DOHH2 (cell line): ENCODE measurements around the gene PCP4.

Experiments
- H3F3A ChIP-seq: fragments of 200-600 bp; sonication (generic), shearing (Covaris generic); 2 replicates; pipeline ENCODE4 v1.6.0; 2016; ENCODE audit warnings: antibody characterized with exemption, mild to moderate bottlenecking; ENCODE audit not compliant: control insufficient read depth, insufficient read depth
- H3K27ac ChIP-seq: fragments of 200-600 bp; sonication (generic); 2 replicates; pipeline ENCODE4 v1.5.1; 2014; ENCODE audit warnings: low read depth, mild to moderate bottlenecking, low read length, moderate library complexity
- H3K27me3 ChIP-seq: fragments of 200-600 bp; sonication (generic); 2 replicates; pipeline ENCODE4 v1.6.1; 2014; ENCODE audit warnings: mild to moderate bottlenecking, low read length, mixed read lengths; ENCODE audit not compliant: control insufficient read depth
- H3K36me3 ChIP-seq: fragments of 200-600 bp; sonication (generic); 2 replicates; pipeline ENCODE4 v1.6.1; 2014; ENCODE audit warnings: mild to moderate bottlenecking, low read length, moderate library complexity, mixed read lengths; ENCODE audit not compliant: control insufficient read depth
- H3K4me1 ChIP-seq: fragments of 200-600 bp; sonication (generic); 2 replicates; pipeline ENCODE4 v1.6.1; 2014; ENCODE audit warnings: mild to moderate bottlenecking, low read length, mixed read lengths; ENCODE audit not compliant: control insufficient read depth
- H3K4me2 ChIP-seq: fragments of 200-600 bp; sonication (generic); 2 replicates; pipeline ENCODE4 v1.6.0; 2014; ENCODE audit warnings: mild to moderate bottlenecking, low read length, moderate library complexity
- H3K4me3 ChIP-seq: fragments of 200-600 bp; sonication (generic); 2 replicates; pipeline ENCODE4 v1.5.1; 2014; ENCODE audit warnings: mild to moderate bottlenecking, low read length, mixed read lengths
- H3K79me2 ChIP-seq: fragments of 200-600 bp; sonication (generic); 2 replicates; pipeline ENCODE4 v1.6.1; 2014; ENCODE audit warnings: mild to moderate bottlenecking, low read length, mixed read lengths; ENCODE audit not compliant: control insufficient read depth
- H3K9me2 ChIP-seq: fragments of 200-600 bp; sonication (generic); replicated peaks from 2 replicates; pipeline ENCODE4 v1.6.1; 2014; ENCODE audit warnings: mild to moderate bottlenecking, low read length, mixed read lengths; ENCODE audit not compliant: control insufficient read depth
- H3K9me3 ChIP-seq: fragments of 200-600 bp; sonication (generic); 2 replicates; pipeline ENCODE4 v1.6.1; 2014; ENCODE audit warnings: antibody characterized with exemption, low read length, mixed read lengths; ENCODE audit not compliant: control insufficient read depth, insufficient read depth
- H4K20me1 ChIP-seq: fragments of 200-600 bp; sonication (generic); 2 replicates; pipeline ENCODE4 v1.6.0; 2014; ENCODE audit warnings: low read depth, mild to moderate bottlenecking, antibody characterized with exemption, low read length, moderate library complexity; ENCODE audit not compliant: control insufficient read depth, insufficient read depth
- EZH2phosphoT487 ChIP-seq: fragments of 200-600 bp; sonication (generic); IDR thresholded peaks from 2 replicates; pipeline ENCODE4 v1.6.1; 2017; ENCODE audit warnings: borderline replicate concordance, mild to moderate bottlenecking, antibody characterized with exemption, low read length, moderate library complexity, mixed read lengths
- TF ChIP-seq, protein P1 (sequence below): fragments of 200-600 bp; sonication (generic); IDR thresholded peaks from one replicate; pipeline ENCODE4 v1.5.1; 2014; ENCODE audit warnings: antibody characterized with exemption, mild to moderate bottlenecking, low read depth, low read length; ENCODE audit not compliant: poor library complexity, severe bottlenecking

The PCP4 gene

DNA sequence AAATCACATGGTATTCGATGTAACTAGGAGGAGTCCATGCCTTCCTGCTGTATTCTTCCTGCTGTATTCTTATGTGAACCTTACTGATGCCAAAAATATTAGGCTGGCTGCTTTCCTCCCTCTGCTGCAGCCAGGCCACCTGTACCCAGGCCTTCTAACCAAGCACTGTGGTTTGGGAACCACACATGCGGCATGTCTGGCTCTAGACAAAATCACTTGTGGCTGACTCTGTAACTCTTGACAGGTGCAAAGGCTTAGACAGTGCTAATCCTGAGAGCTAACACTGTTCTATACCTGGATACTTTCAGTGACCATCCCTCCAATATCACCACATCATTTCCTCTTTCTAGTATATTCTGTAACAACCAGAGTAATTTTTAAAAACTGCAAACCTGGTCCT, 67.7 kb downstream of the PCP4 start:
- H3K79me2 ChIP-seq: no peaks in the 10 kb centered on the region
- TF ChIP-seq, protein P1, sequence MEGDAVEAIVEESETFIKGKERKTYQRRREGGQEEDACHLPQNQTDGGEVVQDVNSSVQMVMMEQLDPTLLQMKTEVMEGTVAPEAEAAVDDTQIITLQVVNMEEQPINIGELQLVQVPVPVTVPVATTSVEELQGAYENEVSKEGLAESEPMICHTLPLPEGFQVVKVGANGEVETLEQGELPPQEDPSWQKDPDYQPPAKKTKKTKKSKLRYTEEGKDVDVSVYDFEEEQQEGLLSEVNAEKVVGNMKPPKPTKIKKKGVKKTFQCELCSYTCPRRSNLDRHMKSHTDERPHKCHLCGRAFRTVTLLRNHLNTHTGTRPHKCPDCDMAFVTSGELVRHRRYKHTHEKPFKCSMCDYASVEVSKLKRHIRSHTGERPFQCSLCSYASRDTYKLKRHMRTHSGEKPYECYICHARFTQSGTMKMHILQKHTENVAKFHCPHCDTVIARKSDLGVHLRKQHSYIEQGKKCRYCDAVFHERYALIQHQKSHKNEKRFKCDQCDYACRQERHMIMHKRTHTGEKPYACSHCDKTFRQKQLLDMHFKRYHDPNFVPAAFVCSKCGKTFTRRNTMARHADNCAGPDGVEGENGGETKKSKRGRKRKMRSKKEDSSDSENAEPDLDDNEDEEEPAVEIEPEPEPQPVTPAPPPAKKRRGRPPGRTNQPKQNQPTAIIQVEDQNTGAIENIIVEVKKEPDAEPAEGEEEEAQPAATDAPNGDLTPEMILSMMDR: no peak
- no peak for TF ChIP-seq EZH2phosphoT487
- H4K20me1 ChIP-seq: no peaks in the 10 kb centered on the region
- H3K36me3 ChIP-seq: no peaks in the 10 kb centered on the region
- no peak overlapping the region for H3K4me2 ChIP-seq
- no peak overlapping the region for H3K27ac ChIP-seq
- H3K27me3 ChIP-seq: no peaks in the 10 kb centered on the region
- H3K4me1 ChIP-seq: no peaks in the 10 kb centered on the region
- no peaks in the 10 kb centered on the region for H3F3A ChIP-seq
- H3K4me3 ChIP-seq: no peak overlapping the region
- H3K9me3 ChIP-seq: no peaks in the 10 kb centered on the region
- H3K9me2 ChIP-seq: no peaks in the 10 kb centered on the region

DNA sequence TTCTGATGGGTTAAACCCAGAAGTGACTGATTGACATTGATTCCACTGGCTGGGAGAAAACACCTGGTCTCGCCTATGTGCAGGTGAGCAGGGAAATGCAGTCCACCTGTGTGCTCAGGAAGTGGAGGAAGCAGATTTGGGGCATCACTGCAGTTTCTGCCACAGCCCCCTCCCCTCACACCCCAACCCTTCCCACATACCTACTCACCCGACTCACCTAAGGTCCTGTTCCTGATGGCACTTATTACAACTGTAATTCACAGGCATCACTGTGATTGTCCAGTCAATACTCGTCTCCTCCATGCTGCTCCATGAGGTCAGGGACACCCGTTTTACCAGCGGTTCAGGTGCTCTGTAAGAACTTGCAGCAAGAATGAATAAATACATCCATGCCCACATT, 68.5 kb downstream of the PCP4 start:
- no peak overlapping the region for H3K4me2 ChIP-seq
- H3K36me3 ChIP-seq: no peaks in the 10 kb centered on the region
- no peaks in the 10 kb centered on the region for H3K9me2 ChIP-seq
- H3K79me2 ChIP-seq: no peaks in the 10 kb centered on the region
- H4K20me1 ChIP-seq: no peaks in the 10 kb centered on the region
- no peaks in the 10 kb centered on the region for H3K27me3 ChIP-seq
- no peaks in the 10 kb centered on the region for H3K4me1 ChIP-seq
- no peaks in the 10 kb centered on the region for H3F3A ChIP-seq
- no peaks in the 10 kb centered on the region for H3K9me3 ChIP-seq
- H3K4me3 ChIP-seq: no peak overlapping the region
- no peak overlapping the region for H3K27ac ChIP-seq
- no peak for TF ChIP-seq EZH2phosphoT487
- TF ChIP-seq, protein P1: no peak

DNA sequence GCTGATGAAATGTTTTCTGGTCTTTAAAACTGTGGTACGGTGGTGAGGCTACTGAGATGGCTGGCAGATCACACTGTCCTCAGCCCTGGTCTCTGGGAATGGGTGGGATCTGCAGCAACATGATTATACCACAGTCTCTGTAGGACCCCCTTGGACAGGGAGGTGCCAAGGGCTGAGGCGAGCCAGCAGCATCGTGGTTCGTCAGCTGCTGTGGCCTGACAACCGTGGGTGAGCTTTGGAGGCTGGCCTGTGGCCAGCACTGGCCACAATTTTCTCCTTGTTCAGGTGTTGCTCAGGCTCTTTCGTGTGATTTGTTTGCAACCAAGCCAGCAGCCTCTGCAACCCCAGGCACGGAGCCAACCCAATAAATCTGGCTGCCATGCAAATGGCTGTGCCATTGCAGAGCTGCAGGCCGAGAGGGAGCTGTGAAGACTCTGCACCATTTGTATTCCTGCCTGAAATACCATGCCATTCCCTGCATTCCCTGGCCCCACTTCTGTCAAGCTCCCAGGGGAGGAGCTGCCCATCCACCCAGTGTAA, 70.9 kb downstream of the PCP4 start:
- Histone ChIP-seq H3K4me1 (no peaks in the 10 kb centered on the region), H3K79me2 (no peaks in the 10 kb centered on the region), H3K4me3 (no peak overlapping the region), H4K20me1 (no peaks in the 10 kb centered on the region), H3K27ac (no peak overlapping the region), H3F3A (no peaks in the 10 kb centered on the region), H3K9me3 (no peaks in the 10 kb centered on the region), H3K36me3 (no peaks in the 10 kb centered on the region), H3K9me2 (no peaks in the 10 kb centered on the region), H3K27me3 (no peaks in the 10 kb centered on the region), H3K4me2 (no peak overlapping the region)
- TF ChIP-seq, protein P1: no peak
- TF ChIP-seq EZH2phosphoT487: no peak

DNA sequence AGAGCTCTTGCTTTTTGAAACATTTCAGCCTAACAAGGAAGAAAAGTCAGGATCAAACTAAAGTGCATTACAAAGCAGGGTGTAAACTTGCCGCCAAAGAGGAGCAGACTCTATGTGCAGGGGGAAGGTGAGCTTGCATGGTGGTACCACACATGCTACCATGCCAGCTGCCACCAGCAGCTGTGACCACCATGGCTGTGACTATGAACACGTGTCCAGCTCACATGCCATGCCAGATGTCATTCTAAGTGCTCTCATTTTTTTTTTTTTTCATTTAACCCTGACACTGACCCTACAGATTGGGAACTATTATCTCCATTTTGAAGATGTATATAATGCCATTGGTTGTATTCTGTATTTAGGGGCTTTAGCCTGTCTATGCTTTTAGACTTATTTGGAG, 79.0 kb downstream of the PCP4 start:
- TF ChIP-seq EZH2phosphoT487: no peak
- TF ChIP-seq, protein P1: no peak
- Histone ChIP-seq H3K4me2 (no peak overlapping the region), H3K4me3 (no peak overlapping the region), H3K9me3 (no peaks in the 10 kb centered on the region), H4K20me1 (no peaks in the 10 kb centered on the region), H3F3A (no peaks in the 10 kb centered on the region), H3K4me1 (no peaks in the 10 kb centered on the region), H3K27ac (no peak overlapping the region), H3K27me3 (no peaks in the 10 kb centered on the region), H3K9me2 (no peaks in the 10 kb centered on the region), H3K36me3 (no peaks in the 10 kb centered on the region), H3K79me2 (no peaks in the 10 kb centered on the region)
